ENCODE results near the gene RNF40.
"Not testable (repeated sequence)": the region's sequence is repeated elsewhere in the genome, so short reads cannot be mapped to it uniquely, and the experiment has no call there.

The RNF40 gene

DNA sequence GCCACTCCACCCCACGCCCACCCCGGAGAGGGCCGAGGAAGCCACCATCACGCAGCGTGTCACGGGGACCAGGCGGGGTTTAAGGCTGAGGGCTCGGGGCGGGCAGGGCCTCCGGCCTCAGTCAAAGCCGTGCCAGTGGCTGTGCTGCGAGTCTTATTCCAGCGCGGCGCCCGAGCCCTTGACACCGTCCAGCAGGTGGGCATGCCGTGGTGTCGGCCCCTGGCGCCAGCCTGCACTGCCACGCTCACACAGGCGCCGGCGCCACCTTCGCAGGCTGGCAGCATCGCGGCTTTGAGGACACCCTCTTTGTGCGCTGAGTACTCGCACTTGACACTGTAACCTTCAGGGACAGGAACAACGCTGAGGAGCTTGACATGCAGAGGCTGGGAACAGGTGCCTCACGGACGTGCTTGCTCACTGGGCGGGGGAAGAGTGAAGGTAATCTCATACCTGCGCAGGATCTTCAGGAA is 58.9 kb downstream of the RNF40 start:
- no peak for DNase-seq (ENCODE audit: low spot score)

DNA sequence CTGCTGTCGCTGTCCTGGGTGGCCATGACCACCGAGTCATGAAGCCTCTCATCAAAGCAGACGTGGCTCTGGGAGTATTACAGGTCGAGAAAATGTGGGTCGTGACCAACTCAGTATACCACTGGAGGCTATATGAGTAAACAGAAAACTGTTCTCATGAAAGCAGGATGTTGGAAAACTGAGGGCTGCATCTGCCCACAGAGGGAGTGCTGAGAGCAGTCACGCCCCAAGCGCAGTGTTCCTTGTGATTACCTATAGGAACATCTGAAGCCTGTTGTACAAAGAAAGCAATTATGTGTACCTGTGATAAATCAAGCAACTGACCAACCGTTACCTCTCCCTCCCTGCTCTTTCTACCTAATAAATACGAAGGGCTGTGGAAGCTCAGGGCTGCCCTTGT is 59.3 kb downstream of the RNF40 start:
- not testable (repeated sequence) for DNase-seq (ENCODE audit: low spot score)

DNA sequence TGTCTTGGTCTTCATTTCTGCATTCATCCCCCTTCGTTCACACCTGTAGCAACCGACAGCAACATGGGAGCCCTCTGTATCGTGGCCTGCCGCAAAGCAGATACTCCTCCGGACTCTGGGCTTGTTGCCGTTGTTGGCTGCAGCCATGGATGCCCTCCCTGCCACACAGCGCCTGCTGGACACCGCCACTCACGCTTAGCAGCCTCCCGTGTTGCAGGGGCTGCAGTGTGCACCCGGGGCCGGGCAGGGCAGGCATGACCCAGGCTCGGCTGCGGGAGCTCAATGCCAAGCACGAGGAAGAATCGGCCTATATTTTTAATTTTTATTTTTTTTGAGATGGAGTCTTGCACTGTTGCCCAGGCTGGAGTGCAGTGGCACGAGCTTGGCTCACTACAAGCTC is 59.8 kb downstream of the RNF40 start:
- no peak for DNase-seq (ENCODE audit: low spot score)
